Hematopoietic multipotent progenitor cell (in vitro differentiated cells): ENCODE measurements around the gene RPL39L. TPM values are rescaled to one million over a fixed set of nuclear protein-coding genes. Genes with fewer than 3 reads are reported as not detected.
A peak's percentile ranks its signal among the peaks of the same experiment; 100 is the strongest.
"Not testable (repeated sequence)": the region's sequence is repeated elsewhere in the genome, so short reads cannot be mapped to it uniquely, and the experiment has no call there.

Experiments
- DNase-seq, 3 donors: peaks; one replicate each; pipeline ENCODE4 v3.0.0-alpha.2; 2011 to 2015; ENCODE audit warnings: low read depth in 2 of 3, low spot score in 2 of 3
- total RNA-seq: library from RNA; depleted of rRNA; stranded (reverse); fragments of >200 nt; gene quantifications from one replicate; pipeline ENCODE4 v1.2.3, GENCODE V29; 2012

The RPL39L gene
- total RNA-seq, 1 donor, result 4.8 TPM

GRCh38 chr3:187145149-187145895, 6.0 kb upstream of the RPL39L start:
- no peak for DNase-seq

GRCh38 chr3:187139895-187140253, 578 bp upstream of the RPL39L start:
- DNase-seq, result no peak

DNA sequence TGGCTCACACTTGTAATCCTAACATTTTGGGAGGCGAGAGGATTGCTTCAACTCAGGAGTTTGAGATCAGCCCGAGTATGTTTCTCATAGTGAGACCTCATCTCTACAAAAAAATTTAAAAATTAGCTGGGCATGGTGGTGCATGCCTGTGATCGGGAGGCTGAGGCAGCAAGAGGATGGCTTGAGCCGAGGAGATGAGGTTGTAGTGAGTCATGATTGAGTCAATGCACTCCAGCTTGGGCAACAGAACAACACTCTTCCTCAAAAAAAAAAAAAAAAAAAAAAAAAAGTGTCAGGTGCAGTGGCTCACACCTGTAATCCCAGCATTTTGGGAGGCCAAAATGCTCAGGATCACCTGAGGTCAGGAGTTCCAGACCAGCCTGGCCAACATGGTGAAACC, 2.4 kb downstream of the RPL39L start:
- no peak for DNase-seq

DNA sequence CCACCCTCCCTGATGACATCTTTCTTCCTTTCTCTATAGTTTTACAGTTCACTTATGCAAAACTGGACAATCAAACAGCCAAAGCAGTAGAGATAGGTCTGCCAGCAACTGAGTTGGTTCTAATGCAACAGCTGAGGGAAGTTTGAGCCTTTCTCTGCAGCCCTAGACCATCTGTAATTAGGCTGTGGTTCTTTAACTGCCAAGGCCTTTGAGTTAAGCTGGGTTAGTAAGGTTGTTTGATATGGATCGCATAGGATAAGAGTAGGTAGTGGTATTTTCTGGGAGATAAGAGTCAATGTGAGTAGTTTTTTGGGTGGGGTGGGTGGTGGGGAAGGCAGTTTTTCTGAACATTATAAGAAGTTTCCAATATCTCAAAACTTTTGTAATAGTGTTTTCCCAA, 3.0 kb downstream of the RPL39L start:
- DNase-seq, result no peak

DNA sequence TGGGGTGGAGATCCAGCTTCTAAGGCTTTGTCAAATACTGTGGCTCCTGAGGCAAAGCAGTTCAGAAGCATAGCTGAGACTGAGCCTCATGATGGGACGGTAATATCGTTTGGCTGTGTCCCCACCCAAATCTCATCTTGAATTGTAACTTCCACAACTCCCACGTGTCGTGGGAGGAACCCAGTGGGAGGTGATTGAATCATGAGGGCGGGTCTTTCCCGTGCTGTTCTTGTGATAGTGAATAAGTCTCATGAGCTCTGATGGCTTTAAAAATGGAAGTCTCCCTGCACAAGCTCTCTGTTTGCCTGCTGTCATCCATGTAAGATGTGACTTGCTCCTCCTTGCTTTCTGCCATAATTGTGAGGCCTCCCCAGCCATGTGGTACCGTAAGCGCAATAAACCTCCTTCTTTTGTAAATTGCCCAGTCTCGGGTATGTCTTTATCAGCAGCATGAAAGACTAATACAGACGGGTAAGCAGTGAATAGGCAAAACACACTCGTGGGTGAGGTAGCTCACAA, 4.1 kb downstream of the RPL39L start:
- not testable (repeated sequence) for DNase-seq

- not testable (repeated sequence) for DNase-seq
These were observed 6.1 kb downstream of the RPL39L start for GRCh38 chr3:187133181-187133580.

GRCh38 chr3:187132666-187133065, 6.6 kb downstream of the RPL39L start:
- no peak for DNase-seq

DNA sequence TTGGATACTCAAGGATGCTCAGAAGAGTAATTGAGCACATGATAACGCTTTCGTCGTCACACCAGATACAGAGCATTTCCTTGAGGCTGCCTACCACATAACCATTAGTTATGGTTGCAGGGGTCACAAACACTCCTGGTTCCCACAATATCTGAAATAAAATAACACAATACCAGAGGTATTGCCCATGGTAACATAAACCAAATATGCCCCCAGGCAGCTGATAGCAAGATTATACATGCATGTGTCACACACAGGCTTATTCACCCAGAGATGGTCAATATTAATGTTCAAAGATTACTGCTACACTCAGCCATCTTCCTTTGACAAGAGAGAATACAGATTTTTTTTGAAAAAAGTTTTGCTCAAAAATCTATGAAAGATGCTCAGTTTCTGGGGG, 7.3 kb downstream of the RPL39L start:
- DNase-seq, result no peak

GRCh38 chr3:187130346-187131066, 8.8 kb downstream of the RPL39L start:
- DNase-seq, result peak; percentile 41 to 86 (median 82)

GRCh38 chr3:187125319-187126031, 13.8 kb downstream of the RPL39L start:
- no peak for DNase-seq

GRCh38 chr3:187122261-187122660, 17.0 kb downstream of the RPL39L start:
- DNase-seq, result no peak

- DNase-seq, result no peak
These were observed 19.0 kb downstream of the RPL39L start for GRCh38 chr3:187120326-187120725.

DNA sequence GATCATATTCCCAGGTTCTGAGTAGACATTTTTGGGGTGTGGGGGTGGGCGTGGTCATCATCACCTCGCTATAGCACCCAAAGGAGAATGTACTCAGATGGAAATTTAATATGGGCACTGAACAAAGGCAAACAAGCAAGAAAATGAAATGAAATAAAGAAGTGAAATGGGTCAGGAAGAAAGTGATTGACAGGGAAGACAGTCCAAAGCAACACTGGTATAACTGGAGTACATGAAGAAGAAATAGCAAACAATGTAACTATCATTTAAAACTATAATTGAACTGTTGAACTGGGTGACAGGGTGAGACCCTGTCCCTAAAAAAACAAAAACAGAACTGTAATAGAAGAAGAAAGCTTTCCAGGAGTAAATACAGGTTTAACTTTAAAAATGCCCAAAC, 24.8 kb downstream of the RPL39L start:
- no peak for DNase-seq

GRCh38 chr3:187112934-187113793, 26.1 kb downstream of the RPL39L start:
- peak; percentile 24 to 61 (median 36) for DNase-seq

DNA sequence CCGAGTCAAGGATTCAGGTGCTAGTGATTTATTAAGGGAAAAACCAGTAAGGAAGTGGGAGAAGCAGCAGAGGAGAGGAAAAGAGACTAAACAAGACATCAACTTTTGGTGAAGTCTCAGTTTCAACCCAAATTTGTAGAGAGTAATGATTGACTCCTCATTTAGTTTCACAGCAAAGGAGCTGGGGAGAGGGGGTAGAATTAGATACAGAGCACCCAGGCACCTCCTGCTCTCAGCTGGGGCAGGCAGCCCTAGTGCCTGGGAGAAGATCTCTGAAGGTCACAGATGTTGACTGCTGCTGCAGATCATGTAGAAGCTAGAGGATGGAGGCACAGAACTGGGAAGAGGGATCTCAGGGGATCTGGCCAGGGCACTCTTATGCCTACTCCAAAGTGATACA, 29.1 kb downstream of the RPL39L start:
- no peak for DNase-seq

DNA sequence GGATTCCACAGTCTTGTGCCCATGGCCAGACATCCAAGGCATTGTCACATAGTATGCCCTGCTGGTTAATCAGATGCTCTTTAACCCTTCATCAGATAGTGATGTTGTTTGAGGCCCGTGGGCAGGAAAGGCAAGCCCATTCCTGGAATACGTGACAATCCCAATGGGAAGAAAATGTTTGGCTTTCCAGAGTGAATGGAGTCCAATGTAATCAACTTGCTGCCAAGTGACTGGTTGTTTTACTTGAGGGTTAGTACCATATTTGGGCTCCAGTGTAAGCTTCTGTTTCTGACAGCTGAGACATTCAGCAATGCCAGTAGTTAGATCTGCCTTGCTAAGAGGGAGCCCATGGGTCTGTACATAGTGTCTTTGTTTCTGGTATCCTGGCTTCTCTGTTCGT, 31.3 kb downstream of the RPL39L start:
- DNase-seq, result no peak

GRCh38 chr3:187105700-187106099, 33.6 kb downstream of the RPL39L start:
- no peak for DNase-seq

DNA sequence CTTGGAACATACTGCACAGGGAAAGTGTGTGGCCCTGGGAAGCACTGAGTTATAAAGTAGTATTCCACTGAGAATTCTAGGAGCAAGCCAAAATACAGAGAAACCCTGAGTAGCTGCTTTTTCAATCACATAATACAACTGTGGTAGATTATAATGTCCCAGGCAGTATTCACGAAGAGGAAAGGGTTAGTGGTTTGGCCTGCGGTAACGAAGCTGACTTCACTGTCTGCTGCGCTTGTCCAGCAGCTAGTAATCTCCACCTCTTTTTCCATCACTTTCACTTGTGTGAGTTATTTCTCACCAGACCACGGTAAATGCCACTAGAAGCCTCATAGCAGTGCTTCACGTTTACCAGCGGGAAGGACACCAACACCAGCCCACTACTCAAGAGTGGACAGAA, 34.4 kb downstream of the RPL39L start:
- no peak for DNase-seq

DNA sequence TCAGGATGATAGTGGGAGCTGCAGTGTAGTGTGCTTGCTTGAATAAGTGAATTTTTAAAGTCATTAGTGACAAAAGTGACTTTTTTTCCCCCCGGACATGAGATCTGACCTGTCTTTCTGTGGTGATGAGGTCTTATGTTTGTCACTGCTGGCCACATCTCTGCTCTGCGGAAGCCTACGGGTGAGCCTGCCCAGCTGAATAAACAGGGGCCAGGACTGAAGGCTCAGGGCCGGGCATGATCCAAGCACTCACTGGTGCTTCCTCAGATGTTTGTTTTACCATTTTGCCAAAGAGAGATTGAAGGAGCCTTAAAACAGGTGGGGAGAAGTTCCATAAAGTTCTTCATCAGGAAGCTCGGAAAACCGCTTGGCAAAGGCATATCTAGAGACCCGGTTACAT, 35.0 kb downstream of the RPL39L start:
- DNase-seq, result no peak

DNA sequence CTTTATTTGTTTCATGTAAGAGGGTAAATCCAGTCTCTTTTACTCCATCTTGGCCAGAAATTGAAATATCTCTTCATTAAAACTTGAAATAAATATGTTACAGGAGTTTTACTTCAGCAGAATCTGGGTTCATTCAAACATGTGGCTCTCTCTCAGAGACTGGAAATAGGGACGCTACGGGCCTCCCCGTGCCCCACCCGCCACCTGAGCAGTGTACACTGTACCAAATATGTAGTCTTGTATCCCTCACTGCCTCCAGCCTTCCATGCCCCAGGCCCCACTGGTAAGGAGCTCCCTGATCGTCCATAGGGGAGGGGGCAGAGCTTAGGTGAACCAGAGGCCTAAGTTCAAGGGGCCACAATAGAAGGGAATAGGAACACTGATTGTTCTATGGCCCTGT, 36.0 kb downstream of the RPL39L start:
- DNase-seq, result no peak
